IPS-15b (cell line): Measurements from ENCODE around the gene ENPP3.

ENCODE experiments used
- H3K27me3 ChIP-seq: one replicate; pipeline ENCODE4 v1.6.1; 2013; ENCODE audit warnings: low read length; ENCODE audit not compliant: control insufficient read depth, insufficient read depth
- H3K36me3 ChIP-seq: one replicate; pipeline ENCODE4 v1.6.1; 2013; ENCODE audit warnings: low read length; ENCODE audit not compliant: control insufficient read depth, insufficient read depth
- H3K4me1 ChIP-seq: one replicate; pipeline ENCODE4 v1.6.1; 2013; ENCODE audit warnings: mild to moderate bottlenecking, low read length; ENCODE audit not compliant: control insufficient read depth, insufficient read depth
- H3K4me3 ChIP-seq: one replicate; pipeline ENCODE4 v1.5.1; 2013; ENCODE audit warnings: low read depth, low read length
- H3K9ac ChIP-seq: one replicate; pipeline ENCODE4 v1.6.1; 2013; ENCODE audit warnings: low read depth, mild to moderate bottlenecking, low read length
- H3K9me3 ChIP-seq: one replicate; pipeline ENCODE4 v1.6.1; 2013; ENCODE audit warnings: mild to moderate bottlenecking, low read length; ENCODE audit not compliant: control insufficient read depth, insufficient read depth

Gene ENPP3

DNA sequence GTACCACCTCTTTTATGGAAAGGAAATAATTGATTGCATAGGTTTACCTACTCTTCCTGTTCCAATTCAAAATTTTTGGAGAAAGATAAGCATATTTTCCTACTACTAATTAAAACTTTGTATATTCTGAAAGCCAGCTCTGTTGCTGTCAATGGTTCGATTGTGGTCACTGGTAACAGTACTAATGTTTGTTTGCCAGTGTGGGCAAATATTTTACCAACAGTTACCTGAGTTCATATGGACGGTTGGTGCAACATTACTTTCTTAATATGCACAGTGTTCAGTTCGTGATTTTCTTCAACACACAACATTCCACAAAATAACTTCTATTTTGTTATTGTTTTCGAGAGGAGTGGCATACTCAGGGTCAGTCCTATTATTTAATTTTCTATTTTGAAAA is 90.8 kb downstream of the ENPP3 start:
- Histone ChIP-seq H3K4me3 (no peak overlapping the region), H3K36me3 (no peaks in the 10 kb centered on the region), H3K9me3 (no peaks in the 10 kb centered on the region), H3K9ac (no peak overlapping the region), H3K27me3 (no peaks in the 10 kb centered on the region), H3K4me1 (no peaks in the 10 kb centered on the region)

DNA sequence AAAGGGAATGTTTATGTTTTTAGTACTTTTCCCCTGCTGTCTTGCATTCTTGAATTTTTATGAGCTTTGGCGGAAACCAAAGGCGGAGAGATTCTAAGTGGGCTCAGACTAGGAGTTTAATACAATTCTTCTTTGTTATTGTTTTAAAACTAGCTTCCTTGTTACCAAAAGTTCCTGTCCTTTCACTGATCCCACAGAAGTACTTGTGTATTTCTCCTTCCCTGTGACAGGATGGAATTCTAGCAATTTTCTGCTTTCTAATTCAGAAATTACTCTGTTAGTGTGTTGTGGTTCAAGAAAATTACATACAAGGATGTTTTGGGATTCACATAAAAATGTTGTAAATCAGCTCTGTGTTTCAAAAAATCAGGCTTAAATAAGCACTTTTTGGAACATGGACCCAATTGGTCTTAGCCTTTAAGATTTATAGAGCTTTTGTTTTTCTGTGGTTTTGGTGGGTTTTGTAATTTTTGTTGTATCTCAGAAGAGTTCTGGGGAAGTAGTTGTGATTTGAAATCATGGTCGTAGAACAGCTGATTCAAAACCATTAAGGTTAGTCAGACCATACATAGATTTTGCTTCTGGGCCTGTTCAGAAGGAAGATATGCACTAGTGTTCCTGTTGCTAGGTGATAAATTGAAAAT is 91.3 kb downstream of the ENPP3 start:
- H3K36me3 ChIP-seq = no peaks in the 10 kb centered on the region
- H3K4me1 ChIP-seq = no peaks in the 10 kb centered on the region
- no peak overlapping the region for H3K4me3 ChIP-seq
- H3K9ac ChIP-seq = no peak overlapping the region
- H3K27me3 ChIP-seq = no peaks in the 10 kb centered on the region
- H3K9me3 ChIP-seq = no peaks in the 10 kb centered on the region

DNA sequence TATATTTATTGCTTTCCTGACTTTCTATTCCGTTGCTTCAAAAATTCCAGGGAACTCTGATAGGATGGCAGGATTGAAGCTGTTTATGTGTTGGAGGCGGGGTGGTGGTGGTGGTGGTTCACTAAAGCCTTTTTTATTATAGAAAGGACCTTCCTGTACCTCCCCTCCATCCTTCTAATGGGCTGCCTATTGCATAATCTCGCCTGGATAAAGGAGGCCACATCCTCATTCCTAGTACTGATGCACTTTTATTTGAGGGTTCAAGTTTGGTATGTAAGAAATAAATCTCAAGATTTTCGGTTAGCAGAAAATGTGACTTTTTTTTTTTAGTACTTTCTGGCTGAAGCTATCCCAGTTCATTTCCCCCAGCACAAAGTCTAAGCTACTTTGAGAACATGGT is 92.4 kb downstream of the ENPP3 start:
- H3K36me3 ChIP-seq = no peaks in the 10 kb centered on the region

DNA sequence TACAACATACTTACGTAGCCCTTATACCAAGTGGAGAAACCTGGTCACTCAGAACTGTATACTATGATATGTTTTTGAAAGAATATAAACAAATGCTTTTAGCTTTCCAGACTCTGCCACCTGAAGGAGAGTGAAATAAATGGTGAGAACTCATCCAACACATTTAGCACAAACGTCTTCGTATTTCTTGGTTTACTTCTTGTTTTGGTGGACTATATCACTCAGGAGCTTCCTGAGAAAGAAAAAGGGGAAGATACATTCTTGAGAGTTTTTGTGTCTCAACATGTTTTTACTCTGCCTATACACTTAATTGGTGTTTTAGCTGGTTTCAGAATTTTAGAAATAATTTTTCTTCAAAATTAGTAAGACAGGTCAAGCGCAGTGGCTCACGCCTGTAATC is 93.2 kb downstream of the ENPP3 start:
- H3K27me3 ChIP-seq = no peaks in the 10 kb centered on the region
- H3K4me1 ChIP-seq = no peaks in the 10 kb centered on the region
- H3K36me3 ChIP-seq = no peaks in the 10 kb centered on the region
- H3K9me3 ChIP-seq = no peaks in the 10 kb centered on the region
- H3K4me3 ChIP-seq = no peak overlapping the region
- H3K9ac ChIP-seq = no peak overlapping the region

More for the DNA sequence above, 92.4 kb downstream of the ENPP3 start:
- Histone ChIP-seq H3K4me1 (no peaks in the 10 kb centered on the region), H3K9ac (no peak overlapping the region), H3K9me3 (no peaks in the 10 kb centered on the region), H3K4me3 (no peak overlapping the region), H3K27me3 (no peaks in the 10 kb centered on the region)

DNA sequence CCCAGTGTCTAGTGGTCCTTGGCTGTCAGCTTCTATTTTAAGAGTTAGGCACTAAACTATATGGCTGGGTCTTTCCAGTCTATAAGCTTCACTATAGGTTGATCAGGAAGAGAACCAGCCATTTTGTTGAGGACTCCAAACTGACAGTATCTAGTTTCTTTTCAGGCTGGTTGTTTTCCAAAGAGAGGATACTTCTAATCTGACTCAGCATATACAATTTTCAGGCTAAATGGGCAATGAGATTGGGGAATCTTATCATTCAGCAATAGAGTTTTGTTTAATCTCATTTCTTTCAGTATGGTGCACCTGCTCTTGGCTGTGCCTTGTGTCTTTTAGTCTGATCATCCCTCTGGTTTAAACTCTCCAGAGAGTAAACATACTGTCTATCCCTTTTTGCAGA is 94.1 kb downstream of the ENPP3 start:
- Histone ChIP-seq H3K27me3 (no peaks in the 10 kb centered on the region), H3K36me3 (no peaks in the 10 kb centered on the region), H3K9ac (no peak overlapping the region), H3K4me3 (no peak overlapping the region), H3K9me3 (no peaks in the 10 kb centered on the region), H3K4me1 (no peaks in the 10 kb centered on the region)

DNA sequence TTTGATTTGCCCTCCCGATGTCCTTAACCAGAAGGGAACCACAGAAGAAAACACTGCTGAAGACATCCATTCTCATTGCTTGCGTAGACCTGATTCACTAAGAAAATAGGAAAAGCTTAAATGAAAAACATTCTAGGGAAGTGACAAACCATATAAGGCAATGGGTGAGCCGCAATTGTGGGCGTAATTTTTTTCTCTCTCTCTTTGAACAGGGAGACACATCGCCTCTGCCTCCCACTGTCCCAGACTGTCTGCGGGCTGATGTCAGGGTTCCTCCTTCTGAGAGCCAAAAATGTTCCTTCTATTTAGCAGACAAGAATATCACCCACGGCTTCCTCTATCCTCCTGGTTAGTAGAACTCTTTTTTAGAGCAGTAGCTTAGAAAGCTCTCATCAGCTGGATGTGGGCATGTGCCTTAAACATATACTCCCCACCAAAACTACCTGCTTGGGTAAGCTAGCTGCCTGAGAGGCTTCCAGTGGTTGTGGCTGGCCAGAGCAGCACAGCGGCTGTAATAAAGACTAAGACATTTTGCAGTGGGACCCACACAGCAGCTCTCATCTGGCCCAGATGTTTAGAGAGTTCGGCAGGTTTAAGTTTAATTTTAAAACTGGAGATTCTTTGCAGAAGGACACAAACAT is 96.4 kb downstream of the ENPP3 start:
- no peaks in the 10 kb centered on the region for H3K27me3 ChIP-seq
- no peaks in the 10 kb centered on the region for H3K4me1 ChIP-seq
- H3K9ac ChIP-seq = no peak overlapping the region
- H3K4me3 ChIP-seq = no peak overlapping the region
- no peaks in the 10 kb centered on the region for H3K9me3 ChIP-seq
- no peaks in the 10 kb centered on the region for H3K36me3 ChIP-seq

DNA sequence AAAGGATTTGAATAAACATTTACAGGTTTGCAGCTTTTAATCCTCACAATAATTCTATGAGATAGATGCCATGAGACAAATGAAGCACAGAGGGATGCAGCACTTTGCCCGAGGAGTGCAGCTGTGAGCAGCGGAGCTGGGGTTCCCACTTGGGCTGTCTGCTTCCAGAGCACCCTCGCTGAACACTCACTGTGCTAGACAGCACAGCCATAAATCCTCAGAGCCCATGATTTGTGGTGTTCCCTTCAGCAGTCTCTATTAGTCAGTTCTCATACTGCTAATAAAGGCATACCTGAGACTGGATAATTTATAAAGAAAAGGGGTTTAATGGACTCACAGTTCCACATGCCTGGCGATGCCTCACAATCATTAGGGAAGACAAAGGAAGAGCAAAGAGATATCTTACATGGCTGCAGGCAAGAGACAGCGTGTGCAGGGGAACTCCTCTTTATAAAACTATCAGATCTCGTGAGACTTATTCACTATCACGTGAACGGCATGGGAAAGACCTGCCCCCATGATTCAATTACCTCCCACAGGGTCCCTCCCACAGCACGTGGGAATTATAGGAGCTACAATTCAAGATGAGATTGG is 99.0 kb downstream of the ENPP3 start:
- no peak overlapping the region for H3K9ac ChIP-seq
- H3K4me1 ChIP-seq = no peaks in the 10 kb centered on the region
- no peaks in the 10 kb centered on the region for H3K27me3 ChIP-seq
- H3K36me3 ChIP-seq = no peaks in the 10 kb centered on the region
- no peaks in the 10 kb centered on the region for H3K9me3 ChIP-seq
- H3K4me3 ChIP-seq = no peak overlapping the region

DNA sequence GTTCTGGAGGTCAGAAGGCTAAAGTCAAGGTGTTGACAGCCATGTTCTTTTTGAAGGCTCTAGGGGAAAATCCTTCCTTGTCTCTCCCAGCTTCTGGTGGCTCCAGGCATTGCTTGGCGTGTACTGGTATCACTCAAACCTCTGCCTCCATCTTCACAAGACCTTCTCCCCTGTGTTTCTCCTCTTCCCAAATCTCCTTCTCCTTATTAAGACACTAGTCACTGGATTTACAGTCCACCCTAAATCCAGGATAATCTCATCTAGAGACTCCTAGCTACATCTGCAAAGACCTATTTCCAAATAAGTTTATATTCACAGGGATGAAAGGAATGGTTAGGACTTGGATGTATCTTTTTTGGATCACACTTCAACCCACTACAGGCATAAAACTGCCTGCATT is 99.7 kb downstream of the ENPP3 start:
- no peaks in the 10 kb centered on the region for H3K36me3 ChIP-seq
- no peaks in the 10 kb centered on the region for H3K9me3 ChIP-seq
- H3K9ac ChIP-seq = no peak overlapping the region
- no peak overlapping the region for H3K4me3 ChIP-seq
- no peaks in the 10 kb centered on the region for H3K27me3 ChIP-seq
- H3K4me1 ChIP-seq = no peaks in the 10 kb centered on the region

DNA sequence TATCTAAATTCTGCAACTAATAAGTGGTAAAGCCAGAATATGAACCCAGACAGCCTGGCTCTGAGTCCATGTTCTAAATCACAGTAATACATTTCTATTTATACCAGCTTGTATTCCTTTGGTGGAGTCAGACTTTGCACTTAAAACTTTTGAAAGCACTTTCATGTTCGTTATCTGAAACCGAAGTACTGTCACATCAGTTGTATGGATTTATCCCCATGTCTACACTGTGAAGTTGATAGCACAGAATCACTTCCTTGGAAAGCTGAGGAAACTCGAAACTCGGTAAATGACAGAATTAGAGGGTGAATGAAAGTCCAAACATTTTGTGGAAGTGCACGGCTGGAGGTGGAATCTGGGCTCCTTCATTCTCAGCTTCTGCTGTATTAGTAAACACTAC is 102.0 kb downstream of the ENPP3 start:
- H3K36me3 ChIP-seq = no peaks in the 10 kb centered on the region
- no peak overlapping the region for H3K9ac ChIP-seq
- H3K4me1 ChIP-seq = peaks cover 4% of the 10 kb centered on the region
- no peaks in the 10 kb centered on the region for H3K27me3 ChIP-seq
- no peaks in the 10 kb centered on the region for H3K9me3 ChIP-seq
- no peak overlapping the region for H3K4me3 ChIP-seq

DNA sequence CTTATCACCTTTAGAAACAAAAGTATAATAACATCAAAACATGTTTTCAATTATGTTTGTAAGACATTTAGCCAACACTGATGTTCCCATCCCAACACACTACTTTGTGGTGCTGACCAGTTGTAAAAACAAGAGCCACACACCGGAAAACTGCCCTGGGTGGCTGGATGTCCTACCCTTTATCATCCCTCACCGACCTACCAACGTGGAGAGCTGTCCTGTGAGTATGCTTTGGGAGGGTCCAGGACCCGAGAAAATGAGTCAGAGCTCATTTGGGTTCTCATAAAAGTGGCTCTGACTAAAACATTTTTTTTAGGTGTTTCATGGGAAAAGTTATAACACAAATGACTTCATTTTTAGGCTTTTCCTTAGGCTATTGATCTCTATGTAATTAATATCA is 103.1 kb downstream of the ENPP3 start:
- H3K27me3 ChIP-seq = no peaks in the 10 kb centered on the region
- no peak overlapping the region for H3K9ac ChIP-seq
- H3K4me3 ChIP-seq = no peak overlapping the region
- peaks cover 11% of the 10 kb centered on the region for H3K4me1 ChIP-seq
- H3K9me3 ChIP-seq = no peaks in the 10 kb centered on the region
- no peaks in the 10 kb centered on the region for H3K36me3 ChIP-seq

DNA sequence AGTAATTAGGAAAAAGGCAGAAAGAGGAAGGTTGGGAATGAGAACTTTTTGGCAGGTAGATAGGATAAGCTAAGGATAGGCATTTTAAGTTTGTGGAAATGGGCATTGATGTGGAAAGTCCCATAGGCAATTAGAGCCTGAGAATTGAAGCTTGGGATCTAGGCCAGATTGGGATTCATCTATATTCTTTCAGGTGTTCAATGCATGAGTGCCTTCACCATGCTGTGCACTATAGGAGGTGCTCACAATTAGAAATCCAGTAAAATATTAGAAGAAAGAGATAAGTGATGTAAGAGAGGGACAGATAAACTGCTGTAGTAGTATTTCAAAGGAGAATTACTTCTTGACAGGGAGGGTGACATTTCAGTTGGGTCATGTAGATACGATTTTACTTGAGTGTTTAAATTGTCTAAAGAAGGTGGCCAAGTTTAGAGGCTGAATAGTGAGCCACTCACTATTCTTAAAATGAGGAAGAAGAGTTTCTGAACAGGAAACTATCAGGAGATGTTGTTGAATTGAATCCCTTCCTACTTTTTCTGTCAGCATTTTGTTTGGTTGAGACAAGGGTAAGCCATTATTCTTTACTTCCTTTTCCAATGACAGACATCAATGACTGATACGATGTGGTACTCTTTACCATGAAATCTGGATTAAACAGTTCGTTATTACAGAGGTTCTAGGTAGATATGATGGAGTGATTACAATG is 104.7 kb downstream of the ENPP3 start:
- peaks cover 11% of the 10 kb centered on the region for H3K4me1 ChIP-seq
- no peak overlapping the region for H3K4me3 ChIP-seq

More for the DNA sequence above, 104.7 kb downstream of the ENPP3 start:
- H3K36me3 ChIP-seq = no peaks in the 10 kb centered on the region
- no peaks in the 10 kb centered on the region for H3K9me3 ChIP-seq
- no peak overlapping the region for H3K9ac ChIP-seq
- no peaks in the 10 kb centered on the region for H3K27me3 ChIP-seq
